Epithelial cell of proximal tubule (primary cell): ENCODE results near the gene NINL. TPM values are rescaled to one million over a fixed set of nuclear protein-coding genes. Genes with fewer than 3 reads are reported as not detected.
"Not testable (repeated sequence)": the region's sequence is repeated elsewhere in the genome, so short reads cannot be mapped to it uniquely, and the experiment has no call there.

ENCODE experiments used
- DNase-seq: peaks from one replicate; pipeline ENCODE4 v3.0.0-alpha.2; 2011; ENCODE audit warnings: low read depth
- H3K4me3 ChIP-seq: 2 replicates; pipeline ENCODE4 v1.5.1; 2011; ENCODE audit warnings: low read depth, mild to moderate bottlenecking, low read length
- total RNA-seq: library from RNA; depleted of rRNA; stranded (reverse); fragments of >200 nt; gene quantifications from 2 replicates; pipeline ENCODE4 v1.2.3, GENCODE V29; 2015
- TF ChIP-seq, protein P1 (sequence below): conservative IDR thresholded peaks from 2 replicates; pipeline ENCODE4 v1.5.1; 2012; ENCODE audit warnings: low read depth, mild to moderate bottlenecking, low read length

Gene NINL
- total RNA-seq, 1 donor from 2014 or later = 13.5 TPM

GRCh38 chr20:25606094-25606695, 20.9 kb upstream of the NINL start:
- TF ChIP-seq, protein P1, sequence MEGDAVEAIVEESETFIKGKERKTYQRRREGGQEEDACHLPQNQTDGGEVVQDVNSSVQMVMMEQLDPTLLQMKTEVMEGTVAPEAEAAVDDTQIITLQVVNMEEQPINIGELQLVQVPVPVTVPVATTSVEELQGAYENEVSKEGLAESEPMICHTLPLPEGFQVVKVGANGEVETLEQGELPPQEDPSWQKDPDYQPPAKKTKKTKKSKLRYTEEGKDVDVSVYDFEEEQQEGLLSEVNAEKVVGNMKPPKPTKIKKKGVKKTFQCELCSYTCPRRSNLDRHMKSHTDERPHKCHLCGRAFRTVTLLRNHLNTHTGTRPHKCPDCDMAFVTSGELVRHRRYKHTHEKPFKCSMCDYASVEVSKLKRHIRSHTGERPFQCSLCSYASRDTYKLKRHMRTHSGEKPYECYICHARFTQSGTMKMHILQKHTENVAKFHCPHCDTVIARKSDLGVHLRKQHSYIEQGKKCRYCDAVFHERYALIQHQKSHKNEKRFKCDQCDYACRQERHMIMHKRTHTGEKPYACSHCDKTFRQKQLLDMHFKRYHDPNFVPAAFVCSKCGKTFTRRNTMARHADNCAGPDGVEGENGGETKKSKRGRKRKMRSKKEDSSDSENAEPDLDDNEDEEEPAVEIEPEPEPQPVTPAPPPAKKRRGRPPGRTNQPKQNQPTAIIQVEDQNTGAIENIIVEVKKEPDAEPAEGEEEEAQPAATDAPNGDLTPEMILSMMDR = no peak
- no peak for DNase-seq
- H3K4me3 ChIP-seq = no peak overlapping the region

DNA sequence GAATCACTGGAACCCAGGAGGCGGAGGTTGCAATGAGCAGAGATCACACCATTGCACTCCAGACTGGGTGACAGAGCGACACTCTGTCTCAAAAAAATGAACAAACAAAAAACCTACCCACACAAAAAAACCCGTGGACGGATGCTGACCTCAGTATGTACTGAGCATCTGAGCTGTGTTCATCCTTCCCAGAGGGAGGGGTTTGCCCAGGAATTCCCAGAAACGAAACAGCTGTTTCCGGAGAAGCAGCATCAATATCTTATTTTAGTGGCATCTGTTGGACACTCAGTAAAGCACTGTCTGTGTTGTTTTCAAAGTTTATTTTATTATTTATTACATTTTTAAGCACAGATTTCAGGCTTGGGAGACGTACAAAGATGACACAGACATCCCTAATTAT, 19.8 kb upstream of the NINL start:
- no peak for DNase-seq
- TF ChIP-seq, protein P1 = no peak
- H3K4me3 ChIP-seq = no peak overlapping the region

DNA sequence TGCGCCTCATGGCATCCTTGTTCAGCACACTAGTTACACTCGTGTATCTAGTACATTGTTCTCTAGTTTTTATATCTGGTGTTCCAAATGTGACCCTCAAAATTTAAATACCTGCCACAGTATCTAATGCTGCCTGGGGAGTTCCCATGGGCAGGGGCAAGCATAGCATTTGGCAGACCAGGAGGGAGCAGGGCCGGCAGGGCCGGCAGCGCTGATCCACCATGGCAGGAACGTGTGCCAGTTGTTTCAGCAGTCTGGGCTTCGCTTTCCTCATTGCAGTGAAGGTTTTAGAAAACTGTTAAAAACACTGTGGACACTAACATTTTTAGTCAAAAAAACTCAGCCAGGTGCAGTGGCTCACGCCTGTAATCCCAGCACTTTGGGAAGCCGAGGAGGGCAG, 19.3 kb upstream of the NINL start:
- TF ChIP-seq, protein P1 = no peak
- DNase-seq = no peak
- H3K4me3 ChIP-seq = no peak overlapping the region

- H3K4me3 ChIP-seq = not testable (repeated sequence)
Measured at GRCh38 chr20:25602914-25603309, 17.6 kb upstream of the NINL start.

DNA sequence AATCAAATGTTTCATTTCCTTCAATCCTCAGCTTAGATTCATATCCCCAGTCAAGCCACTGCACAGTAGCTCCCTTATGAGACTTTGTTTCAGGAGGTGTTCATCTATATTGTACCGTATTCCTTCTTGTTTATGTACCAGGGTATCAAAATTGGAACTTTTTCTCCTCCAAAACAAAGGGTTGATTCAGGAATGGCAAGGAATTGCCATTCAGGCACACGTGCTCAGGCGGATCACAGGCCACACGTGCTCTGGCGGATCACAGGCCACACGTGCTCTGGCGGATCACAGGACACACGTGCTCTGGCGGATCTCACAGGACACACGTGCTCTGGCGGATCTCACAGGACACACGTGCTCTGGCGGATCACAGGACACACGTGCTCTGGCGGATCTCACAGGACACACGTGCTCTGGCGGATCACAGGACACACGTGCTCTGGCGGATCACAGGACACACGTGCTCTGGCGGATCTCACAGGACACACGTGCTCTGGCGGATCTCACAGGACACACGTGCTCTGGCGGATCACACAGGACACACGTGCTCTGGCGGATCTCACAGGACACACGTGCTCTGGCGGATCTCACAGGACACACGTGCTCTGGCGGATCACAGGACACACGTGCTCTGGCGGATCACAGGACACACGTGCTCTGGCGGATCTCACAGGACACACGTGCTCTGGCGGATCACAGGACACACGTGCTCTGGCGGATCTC, 17.0 kb upstream of the NINL start:
- H3K4me3 ChIP-seq, DNase-seq: not testable (repeated sequence)

More at GRCh38 chr20:25602914-25603309, 17.6 kb upstream of the NINL start:
- not testable (repeated sequence) for DNase-seq

DNA sequence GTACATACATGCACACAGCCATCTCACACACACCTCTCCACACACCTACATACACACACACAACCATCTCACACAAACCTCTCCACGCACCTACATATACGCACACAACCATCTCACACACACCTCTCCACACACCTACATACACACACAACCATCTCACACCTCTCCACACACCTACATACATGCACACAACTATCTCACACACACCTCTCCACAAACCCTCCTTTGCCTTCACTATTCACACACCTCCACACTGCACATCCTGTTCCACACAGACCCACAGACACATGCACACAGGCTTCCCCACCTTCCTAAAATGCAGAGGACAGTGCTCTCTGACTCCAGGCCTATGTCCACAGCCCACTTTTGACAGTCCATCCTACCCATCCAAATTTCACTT, 16.3 kb upstream of the NINL start:
- H3K4me3 ChIP-seq = no peak overlapping the region
- TF ChIP-seq, protein P1 = no peak
- DNase-seq = no peak

- TF ChIP-seq, protein P1 = no peak
- no peak for DNase-seq
Measured at GRCh38 chr20:25600632-25601031, 15.3 kb upstream of the NINL start.

More at GRCh38 chr20:25600632-25601031, 15.3 kb upstream of the NINL start:
- H3K4me3 ChIP-seq = no peak overlapping the region
